HL-60 (cell line): ENCODE data around the gene PRKX.
"Not testable (repeated sequence)": the region's sequence is repeated elsewhere in the genome, so short reads cannot be mapped to it uniquely, and the experiment has no call there.

ENCODE experiments used
- CTCF ChIP-seq: IDR thresholded peaks from one replicate; pipeline ENCODE4 v1.5.1; 2011; ENCODE audit warnings: low read length, control low read depth, inconsistent platforms; ENCODE audit not compliant: insufficient read depth
- GABPA ChIP-seq: IDR thresholded peaks from 2 replicates; pipeline ENCODE4 v1.6.1; 2012; ENCODE audit warnings: low read depth

GRCh38 chrX:3734456-3734855, 21.0 kb upstream of the PRKX start:
- not testable (repeated sequence) for TF ChIP-seq CTCF, GABPA
